Tibial nerve (tissue), 4 donors: Measurements from ENCODE around the gene CAPN15.

Experiments used
- EP300 ChIP-seq, 2 donors: sonication (generic); formaldehyde crosslinking; IDR thresholded peaks; one replicate each; pipeline ENCODE4 v1.6.1; 2017; ENCODE audit warnings: antibody characterized with exemption in 2 of 2, mild to moderate bottlenecking in 1 of 2
- POLR2A ChIP-seq, 2 donors: fragments of 450-650 bp; IDR thresholded peaks; one replicate each; pipeline ENCODE4 v1.6.1; 2017; ENCODE audit warnings: antibody characterized with exemption in 2 of 2, mild to moderate bottlenecking in 2 of 2, moderate library complexity in 2 of 2
- TF ChIP-seq, protein P1 (sequence below), 5 experiments: fragments of 200-600 bp in 3 of 5; fragments of 450-650 bp in 2 of 5; sonication (generic) in 3 of 5; IDR thresholded peaks; one replicate each; pipeline ENCODE4 v1.5.1; 2016 to 2019; ENCODE audit warnings: antibody characterized with exemption in 5 of 5, mild to moderate bottlenecking in 3 of 5, moderate library complexity in 2 of 5

GRCh38 chr16:586047-586644 is 58.6 kb downstream of the CAPN15 start:
- TF ChIP-seq POLR2A (IDR thresholded peaks at IDR 0.05): no peak
- TF ChIP-seq, protein P1, sequence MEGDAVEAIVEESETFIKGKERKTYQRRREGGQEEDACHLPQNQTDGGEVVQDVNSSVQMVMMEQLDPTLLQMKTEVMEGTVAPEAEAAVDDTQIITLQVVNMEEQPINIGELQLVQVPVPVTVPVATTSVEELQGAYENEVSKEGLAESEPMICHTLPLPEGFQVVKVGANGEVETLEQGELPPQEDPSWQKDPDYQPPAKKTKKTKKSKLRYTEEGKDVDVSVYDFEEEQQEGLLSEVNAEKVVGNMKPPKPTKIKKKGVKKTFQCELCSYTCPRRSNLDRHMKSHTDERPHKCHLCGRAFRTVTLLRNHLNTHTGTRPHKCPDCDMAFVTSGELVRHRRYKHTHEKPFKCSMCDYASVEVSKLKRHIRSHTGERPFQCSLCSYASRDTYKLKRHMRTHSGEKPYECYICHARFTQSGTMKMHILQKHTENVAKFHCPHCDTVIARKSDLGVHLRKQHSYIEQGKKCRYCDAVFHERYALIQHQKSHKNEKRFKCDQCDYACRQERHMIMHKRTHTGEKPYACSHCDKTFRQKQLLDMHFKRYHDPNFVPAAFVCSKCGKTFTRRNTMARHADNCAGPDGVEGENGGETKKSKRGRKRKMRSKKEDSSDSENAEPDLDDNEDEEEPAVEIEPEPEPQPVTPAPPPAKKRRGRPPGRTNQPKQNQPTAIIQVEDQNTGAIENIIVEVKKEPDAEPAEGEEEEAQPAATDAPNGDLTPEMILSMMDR (IDR thresholded peaks at IDR 0.05): no peak
- no peak for TF ChIP-seq EP300 (IDR thresholded peaks at IDR 0.05)
